ENCODE data around the gene CNDP1.

The CNDP1 gene

DNA sequence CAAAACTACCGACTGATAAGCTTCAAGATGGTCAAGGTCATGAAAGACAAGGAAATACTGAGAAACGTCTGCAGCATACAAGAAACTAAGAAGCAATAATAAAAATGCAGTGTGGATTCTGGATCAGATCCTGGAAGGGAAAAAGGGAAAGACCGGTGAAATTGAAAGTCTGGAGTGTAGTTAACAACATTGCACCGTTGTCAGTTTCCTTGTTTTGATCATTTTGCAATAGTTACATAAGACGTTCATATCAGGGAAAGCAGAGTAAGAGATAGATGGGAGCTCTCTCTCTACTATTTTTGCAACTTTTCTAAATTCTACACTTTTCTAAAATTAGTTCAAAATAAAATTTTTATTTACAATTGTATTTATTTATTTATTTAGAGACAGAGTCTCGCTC is 48.3 kb downstream of the CNDP1 start:
- DNase-seq (ENCODE audit: low read depth in 2 of 2), result no peak

DNA sequence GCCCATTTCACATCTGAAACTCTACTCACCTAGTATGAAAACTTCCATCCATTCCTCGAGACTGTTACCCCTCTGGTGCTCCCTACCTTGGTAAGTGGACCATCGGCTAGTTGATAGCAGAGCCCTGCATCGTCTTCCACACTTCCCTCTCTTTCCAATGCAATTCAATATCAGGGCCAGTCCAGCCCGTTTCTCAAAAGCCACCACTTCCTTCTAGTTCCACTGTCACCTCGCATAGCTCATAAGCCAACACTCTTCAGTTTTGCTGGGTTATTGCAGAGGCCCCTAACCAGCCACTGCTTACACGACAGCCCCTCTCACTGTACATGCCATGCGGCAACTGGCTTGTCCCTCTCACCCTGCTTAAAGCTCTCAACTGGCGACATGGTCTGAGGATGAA is 53.1 kb downstream of the CNDP1 start:
- no peak for DNase-seq (ENCODE audit: low read depth in 2 of 2)

DNA sequence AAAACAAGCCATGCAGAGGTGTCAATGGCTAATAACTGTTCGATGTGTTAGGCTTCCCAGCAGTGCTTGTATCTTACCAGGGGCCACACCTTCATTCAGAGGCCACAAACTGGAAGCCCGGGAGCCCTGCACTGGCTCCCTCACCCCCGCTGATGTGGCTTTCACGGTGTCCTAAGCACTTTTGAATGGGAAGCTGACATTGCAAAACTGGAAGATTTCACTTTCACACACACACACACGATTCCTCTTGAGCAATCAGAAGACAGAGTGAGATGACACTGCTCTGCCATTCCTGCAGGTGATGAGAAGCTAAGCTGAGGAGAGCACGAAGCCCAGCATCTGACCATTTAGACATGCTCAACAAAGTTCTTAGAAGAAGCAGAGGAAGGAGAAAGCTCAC is 54.7 kb downstream of the CNDP1 start:
- no peak for DNase-seq (ENCODE audit: low read depth in 2 of 2)

DNA sequence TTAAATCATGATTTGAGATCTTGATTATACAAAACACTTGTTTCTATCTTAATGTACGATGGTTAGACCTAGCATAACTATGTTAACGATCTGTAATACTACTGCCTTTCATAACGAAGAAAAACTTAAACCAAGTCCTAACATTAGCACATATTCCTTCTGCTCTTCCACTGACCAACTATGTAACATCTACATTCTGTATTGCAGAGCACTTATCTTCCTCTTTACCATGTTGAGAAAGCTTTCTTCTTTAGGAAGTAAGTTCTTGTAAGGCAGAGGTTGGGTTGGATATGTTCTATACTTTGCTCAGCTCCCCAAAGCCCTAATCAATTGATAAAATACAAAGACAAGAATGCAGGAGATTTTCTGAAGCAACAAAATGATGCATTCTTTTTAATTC is 55.5 kb downstream of the CNDP1 start:
- DNase-seq (ENCODE audit: low read depth in 2 of 2), result no peak

DNA sequence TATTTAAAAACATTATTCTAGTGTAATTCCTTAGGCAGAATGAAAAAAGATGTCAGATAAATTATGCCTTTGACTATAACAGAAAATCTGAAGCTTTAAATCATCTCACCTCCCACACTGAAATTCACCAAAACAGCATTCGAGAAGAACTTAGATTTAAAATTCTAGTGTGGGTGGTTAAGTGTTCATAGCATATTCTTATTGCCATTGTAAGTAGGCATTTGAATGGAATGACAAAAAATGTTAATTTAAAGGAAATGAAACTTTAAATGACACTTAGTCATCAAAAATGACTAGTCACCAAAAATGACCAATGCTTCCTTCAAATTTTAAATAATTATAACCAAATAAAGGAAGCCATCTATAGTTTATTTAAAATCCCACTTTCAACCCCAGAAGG is 56.4 kb downstream of the CNDP1 start:
- DNase-seq (ENCODE audit: low read depth in 2 of 2), result no peak

DNA sequence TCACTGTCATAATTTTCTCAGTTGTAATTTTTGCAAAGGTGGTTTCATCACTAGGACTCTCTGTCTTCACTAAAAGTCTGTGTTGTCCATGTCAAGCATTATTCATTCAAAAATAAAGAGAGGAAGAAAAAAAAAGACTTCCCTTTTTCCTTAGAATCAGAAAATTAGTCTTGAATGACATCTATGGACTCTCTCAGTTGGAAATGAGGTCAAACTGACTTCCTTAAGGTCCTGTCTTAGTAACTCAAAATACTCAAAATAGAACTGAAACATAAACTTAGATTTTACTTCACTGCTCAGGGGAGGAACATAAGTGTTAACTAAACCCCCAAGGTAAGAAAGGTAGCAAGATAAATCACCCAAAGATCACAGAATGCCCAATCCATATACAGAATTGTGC is 61.1 kb downstream of the CNDP1 start:
- DNase-seq (ENCODE audit: low read depth in 2 of 2), result no peak

DNA sequence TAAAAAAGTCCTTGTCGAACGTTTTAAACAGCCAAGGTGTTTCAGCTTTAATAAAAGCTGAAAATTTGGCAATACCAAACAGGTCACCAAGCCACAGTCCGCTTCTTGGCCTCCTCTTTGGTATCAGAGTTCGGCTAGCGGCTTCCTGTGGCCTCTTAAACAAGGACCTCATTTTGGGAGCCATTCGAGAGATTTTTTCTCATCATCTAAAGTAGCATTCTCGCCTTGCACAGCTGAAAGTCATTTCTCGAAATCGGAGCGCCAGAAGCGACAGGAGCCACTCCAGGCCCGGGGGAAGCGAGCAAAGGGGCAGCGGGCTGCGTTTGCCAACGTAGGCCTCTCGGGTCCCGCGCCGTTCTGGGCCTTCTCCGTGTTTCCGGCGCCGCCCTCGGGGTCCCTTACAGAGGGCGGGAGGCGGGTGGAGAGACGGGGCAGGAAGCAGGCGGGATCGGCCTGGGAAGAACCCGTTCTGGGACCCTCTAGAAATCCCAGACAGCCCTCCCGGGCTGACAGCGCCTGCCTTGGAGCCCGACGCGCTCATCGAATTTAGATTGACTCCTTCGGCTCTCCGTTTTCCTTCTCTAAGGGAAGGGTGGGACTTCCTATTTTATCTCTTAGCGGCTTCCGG is 62.8 kb downstream of the CNDP1 start:
- peak; percentile 40 to 64 for DNase-seq (ENCODE audit: low read depth in 2 of 2)

DNA sequence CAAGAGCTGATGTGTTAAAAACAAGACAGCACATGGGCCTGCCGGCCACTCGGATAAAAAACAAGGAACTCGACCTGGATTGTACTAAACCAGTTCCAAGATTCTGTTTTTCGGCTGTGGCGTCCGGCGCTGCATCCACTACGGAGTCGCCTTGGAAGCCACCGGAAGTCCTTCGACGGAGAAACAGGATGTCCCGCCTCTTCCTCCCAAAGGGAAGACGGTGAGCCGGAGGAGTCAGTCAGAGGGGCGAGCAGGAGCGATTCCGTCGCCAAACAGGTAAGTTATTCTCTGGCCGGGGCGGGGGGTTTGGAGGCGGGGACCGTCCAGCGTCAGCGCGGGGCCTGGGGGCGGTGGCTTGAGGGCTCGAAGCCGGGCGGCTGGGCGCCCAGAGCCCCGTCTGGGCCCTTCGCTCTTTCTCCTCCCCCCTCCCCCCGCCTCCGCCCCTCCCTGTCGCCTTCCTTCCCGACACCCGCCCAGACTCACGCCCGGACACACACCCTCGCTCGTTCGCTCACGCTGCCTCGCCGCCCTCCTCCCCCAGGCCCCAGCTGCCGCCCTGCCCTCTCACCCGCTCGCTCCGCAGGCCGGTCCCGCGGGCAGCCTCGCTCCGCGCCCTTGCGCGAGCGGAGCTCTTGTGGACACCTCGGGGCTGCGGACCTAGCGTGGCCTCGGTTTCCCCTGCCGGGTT is 63.5 kb downstream of the CNDP1 start, which contains the start of gene ZNF407:
Gene ZNF407 (plus strand): TSS at position 209 of the 688 bp plus-strand sequence. CDS start 33,150 bp downstream, outside the sequence.
- peak; percentile 75 for DNase-seq (ENCODE audit: low read depth in 2 of 2)

DNA sequence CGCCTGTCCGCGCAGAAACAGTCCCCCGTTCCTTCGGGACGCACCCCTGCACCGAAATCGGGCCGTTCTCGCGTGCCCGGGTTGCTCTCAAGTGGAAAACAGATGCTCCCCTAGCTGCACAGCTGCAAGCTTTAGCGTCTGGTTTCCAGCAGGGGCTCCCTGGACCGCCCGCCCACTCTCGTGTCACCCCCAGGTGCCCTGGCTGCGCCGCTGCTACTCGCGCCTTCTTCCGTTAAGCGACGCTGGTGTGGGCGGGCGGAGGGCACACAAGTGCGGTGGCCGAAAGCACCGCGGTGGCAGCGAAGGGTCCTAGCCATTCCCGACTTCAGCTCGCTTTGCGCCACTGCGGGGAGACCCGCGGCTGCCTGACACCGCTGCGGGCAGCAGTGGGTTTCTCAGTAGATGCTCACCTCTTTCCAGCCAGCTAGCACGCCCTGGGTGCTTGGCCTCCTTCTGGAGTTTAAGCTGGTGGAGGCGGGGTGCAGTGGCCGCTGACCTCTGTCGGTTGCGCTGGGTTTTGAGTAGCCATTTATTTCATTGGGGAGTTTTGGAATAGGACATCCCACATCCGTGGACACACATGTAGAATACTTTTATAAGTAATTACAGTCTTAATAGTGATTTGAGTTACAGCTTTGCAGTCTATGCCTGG is 64.2 kb downstream of the CNDP1 start:
- peak; percentile 37 to 52 for DNase-seq (ENCODE audit: low read depth in 2 of 2)

DNA sequence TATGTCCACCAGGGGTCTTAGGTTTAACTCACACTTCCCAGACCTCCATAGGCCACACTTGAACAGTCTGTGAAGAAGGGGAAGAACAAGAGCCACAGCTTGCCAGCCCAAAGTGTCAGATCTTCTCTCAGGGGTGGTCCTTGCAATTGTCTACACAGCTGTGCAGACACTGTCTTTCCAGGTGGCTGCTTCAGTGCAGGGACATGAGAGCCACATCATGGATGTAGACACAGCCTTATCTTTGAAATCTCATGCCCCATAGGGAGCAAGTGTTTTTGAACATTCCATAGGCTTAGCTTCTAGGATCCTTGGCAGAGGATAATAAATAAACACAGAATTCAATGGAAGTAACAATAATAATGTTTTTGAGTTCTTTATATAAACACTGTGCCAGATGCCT is 70.1 kb downstream of the CNDP1 start:
- DNase-seq (ENCODE audit: low read depth in 2 of 2), result no peak

DNA sequence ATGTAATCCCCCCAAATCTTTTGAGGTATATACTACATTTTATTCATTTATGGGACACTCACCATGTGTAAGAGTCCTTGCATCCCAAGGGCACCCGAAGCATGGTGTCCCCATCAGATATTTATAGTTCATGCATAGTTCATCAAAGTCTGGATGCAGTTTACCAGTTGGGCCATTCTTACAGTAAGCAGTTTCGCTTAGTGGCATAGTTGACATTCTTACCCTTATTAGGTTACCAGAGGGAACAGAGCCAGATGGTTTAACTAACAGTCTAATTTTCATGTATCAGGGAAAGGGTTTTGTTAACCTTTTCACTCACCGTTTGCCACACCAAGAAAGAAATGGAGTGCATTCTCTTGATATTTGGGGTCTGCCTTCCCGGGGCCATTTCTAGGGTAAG is 70.5 kb downstream of the CNDP1 start:
- DNase-seq (ENCODE audit: low read depth in 2 of 2), result no peak

DNA sequence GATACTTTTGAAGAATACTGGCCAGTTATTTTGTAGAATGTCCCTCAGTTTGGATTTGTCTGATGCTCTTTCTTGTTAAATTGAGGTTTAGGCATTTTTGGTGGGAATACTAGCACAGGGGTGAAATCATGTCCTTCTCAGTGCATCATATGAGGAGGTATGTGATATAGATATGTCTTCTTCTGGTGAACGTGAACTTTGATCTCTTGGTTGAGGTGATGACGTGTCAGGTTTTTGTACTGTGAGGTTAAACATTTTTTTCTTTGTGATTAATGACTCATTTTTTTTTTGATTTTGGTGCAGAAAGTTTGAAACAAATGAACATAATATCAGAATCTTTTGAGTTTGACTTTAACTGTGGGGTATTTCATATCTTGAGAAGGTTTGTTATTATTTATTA is 74.4 kb downstream of the CNDP1 start:
- DNase-seq (ENCODE audit: low read depth in 2 of 2), result no peak

DNA sequence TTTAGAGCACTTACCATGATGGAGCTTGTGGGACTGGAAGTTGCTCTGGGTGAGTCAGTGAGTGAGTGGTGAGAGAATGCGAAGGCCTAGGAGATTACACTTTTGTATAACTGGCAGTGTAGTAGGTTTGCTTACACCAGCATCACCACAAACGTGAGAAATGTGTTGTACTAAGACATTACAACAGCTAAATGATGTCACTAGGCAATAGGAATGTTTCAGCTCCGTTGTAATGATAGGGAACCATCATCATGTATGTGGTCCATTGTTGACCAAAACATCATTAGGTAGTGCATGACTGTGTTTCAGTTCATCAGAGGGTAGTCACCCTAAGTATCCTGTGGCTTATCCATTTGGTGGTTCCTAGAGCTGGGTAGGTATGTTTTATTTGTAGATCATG is 75.2 kb downstream of the CNDP1 start:
- no peak for DNase-seq (ENCODE audit: low read depth in 2 of 2)

DNA sequence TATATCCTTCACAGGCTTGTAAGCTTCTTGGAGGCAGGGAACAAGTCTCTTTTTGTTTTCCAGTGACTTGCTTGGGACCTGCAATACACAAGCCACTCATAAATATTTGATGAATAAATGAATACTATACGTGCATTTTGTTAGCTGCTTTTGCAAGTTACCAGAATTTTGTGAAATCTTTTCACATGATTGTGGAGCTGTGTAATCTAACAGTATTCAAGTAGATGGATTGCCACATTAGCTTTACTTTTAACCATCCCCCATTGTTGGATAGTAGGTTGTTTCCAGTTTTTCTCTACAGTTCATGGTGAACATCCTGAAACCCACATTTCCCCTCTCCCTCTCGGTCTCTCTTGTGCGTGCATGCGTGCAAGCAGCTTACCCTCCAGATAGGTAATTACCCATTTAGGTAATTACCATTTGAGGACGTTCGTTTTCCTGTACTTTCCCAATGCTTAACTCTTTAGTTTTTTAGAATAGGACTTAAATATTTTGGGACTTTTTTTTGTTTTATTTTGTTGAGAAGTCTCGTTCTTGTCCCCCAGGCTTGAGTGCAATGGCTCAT is 75.8 kb downstream of the CNDP1 start:
- DNase-seq (ENCODE audit: low read depth in 2 of 2), result no peak

DNA sequence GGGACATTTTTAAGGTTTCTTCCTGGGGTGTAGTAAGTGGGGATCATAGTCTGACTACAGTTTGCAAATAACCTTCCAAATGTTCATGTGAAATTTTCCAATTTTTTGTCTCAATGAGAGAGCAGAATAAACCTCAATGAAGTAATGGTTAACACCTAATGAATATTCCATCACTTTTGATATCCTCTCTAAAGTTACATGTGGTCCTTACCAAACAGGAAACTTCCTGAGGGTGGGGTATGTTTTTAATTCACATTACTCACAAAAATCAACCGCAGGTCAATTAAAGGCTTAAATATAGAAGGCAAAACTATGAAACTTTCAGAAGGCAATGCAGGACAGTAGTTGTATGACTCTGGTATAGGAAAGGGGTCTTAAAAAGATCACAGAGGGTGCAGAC is 76.6 kb downstream of the CNDP1 start:
- DNase-seq (ENCODE audit: low read depth in 2 of 2), result no peak

DNA sequence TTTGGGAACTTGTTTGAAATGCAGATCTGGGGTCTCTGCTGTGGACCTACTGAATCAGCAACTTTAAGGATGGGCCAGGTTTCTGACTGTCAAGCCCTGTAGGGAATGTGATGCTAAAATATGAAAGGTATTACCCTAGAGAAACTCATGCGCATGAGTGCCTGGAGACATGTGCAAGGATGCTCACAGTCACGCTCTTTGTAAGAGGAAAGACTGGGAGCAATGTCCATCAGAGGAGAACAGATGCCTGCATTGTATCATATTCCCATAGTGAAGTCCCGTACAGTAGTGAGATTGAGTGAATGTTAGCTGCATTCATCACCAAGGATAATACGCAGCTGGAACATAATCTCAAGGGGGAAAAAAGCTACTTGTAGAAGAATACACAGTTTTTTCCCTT is 77.5 kb downstream of the CNDP1 start:
- DNase-seq (ENCODE audit: low read depth in 2 of 2), result no peak

DNA sequence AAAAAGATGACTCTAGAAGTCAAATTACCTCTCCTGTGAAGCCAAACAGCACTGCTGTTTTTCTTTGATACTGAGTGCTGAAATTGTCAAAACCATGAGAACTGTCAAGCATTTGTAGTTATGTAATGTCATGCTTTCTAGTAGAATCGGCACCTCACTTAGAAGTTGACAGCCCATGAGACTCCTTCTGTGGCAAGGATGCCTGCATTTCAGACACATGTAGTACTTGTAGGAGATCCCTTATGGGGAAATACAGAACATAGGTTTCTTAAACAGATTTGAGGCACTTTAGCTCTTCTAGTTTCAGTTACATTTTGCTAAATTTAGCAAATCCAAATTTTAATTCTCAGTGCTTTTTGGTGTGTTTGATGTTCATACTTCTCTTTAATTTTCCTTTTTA is 79.1 kb downstream of the CNDP1 start:
- no peak for DNase-seq (ENCODE audit: low read depth in 2 of 2)

DNA sequence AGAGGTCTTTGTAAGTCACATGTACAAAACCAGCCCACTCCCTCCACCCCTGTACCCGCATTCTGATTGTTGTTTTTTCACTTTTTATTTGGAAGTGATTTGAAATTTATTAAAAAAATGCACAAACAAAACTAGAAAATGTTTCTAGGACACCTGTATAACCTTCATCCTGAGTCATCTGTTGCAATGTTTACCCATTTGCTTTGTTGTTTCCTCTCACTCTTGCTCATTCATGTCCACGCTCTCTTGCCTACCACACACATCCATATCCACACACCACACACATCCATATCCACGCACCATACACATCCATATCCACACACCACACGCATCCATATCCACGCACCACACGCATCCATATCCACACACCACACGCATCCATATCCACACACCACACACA is 82.2 kb downstream of the CNDP1 start:
- DNase-seq (ENCODE audit: low read depth in 2 of 2), result no peak

DNA sequence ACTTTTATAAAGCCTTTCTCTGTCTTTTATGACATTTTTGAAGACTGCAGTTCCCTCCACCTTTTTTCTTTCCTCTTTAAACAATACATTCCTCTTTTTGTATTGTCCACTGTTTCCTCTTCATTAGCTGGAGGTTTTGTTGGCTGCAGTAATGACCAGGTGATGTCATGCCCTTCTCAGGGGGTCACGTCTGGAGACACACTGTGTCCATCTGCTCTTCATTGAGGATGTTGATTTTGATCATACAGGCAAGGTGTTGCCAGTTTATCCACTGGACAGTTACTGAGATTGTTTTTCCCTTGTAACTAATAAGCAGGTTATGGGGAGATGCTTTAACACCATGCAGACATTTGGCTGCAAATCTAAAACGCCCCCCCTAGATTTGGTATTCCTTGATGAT is 83.2 kb downstream of the CNDP1 start:
- DNase-seq (ENCODE audit: low read depth in 2 of 2), result no peak

DNA sequence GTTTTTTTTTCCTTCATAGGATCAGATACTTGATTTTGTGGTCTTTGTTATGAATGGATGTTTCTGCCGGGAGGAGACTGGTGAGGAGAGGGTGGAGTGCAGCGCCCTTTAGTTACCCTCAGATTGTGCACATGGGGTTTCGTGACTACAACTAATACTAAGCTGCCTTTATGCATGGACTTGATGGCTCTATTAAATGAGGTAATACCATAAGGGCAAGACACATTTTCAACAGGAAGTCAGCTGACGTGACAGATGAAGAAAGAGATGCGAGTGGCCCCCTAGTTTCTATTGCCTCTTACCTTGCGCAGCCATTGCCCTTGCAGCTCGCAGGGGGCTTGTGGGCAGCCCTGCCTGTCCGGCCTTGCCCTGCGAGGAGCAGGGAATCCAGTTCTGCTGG is 87.8 kb downstream of the CNDP1 start:
- DNase-seq (ENCODE audit: low read depth in 2 of 2), result no peak

DNA sequence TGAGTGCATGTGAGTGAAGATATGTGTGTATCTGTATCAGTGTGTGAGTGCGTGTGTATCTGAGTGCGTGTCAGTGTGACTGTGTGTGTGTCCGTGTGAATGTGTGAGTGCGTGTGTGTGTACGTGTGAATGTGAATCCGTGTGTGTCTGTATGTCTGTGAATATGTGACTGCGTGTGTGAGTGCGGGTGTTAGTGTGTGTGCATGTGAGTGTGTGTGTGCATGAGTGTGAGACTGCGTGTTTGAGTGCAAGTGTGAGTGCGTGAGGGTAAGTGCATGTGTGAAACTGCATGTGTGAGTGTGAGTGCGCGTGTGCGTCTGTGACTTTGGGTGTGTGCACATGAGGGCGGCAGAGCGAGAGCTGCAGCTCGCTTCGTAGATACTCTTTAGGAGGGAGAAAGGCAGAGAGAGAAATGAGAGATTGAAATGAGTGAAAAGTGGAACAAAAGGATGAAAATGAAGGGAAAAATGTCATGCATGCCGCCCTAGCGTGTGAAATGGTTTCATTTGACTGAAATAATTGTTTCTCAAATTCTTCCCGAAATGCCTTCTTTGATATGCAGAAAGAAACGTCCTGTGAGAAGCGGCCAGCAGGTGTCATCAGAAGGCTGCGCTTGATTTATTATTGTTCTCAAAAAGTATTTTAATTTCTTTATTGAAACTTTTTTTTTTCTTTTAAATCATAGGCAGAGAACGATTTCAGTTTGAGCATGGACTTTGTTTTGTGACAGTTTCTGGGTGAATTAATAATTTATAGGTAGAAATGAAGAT is 88.9 kb downstream of the CNDP1 start:
- peak; percentile 5 to 11 for DNase-seq (ENCODE audit: low read depth in 2 of 2)

DNA sequence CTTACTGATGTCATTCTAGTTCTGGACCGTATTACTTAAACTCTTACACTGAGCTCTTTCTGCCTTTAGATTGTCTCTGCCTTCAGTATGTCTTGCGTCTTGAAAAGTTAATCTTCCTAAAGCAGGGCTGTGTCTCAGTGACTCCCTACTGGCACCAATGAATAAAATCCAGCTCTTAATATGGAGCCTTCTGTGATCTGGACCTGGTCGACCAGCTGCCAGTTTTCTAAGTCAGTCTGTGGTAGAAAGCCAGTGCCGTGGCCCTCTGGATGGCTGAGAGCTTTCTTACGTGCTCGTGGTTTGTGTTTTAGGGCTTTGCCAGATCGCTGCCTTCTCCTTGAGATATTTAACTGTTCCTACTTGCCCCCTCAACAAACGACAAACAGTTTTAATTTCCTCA is 90.2 kb downstream of the CNDP1 start:
- DNase-seq (ENCODE audit: low read depth in 2 of 2), result no peak
